H9 (cell line): ENCODE results near the gene TMEM165. TPM values are rescaled to one million over a fixed set of nuclear protein-coding genes. Genes with fewer than 3 reads are reported as not detected.
A peak's percentile ranks its signal among the peaks of the same experiment; 100 is the strongest.

ENCODE experiments used
- DNase-seq: peaks from one replicate; pipeline ENCODE4 v3.0.0-alpha.2; 2017
- H2AFZ ChIP-seq: one replicate; pipeline ENCODE4 v1.6.1; 2013; ENCODE audit warnings: mild to moderate bottlenecking, low read length, control low read depth, moderate library complexity
- H2AK5ac ChIP-seq: 2 replicates; pipeline ENCODE4 v1.6.1; 2013; ENCODE audit warnings: low read length, control low read depth, mixed read lengths; ENCODE audit not compliant: insufficient read length
- H2BK120ac ChIP-seq: one replicate; pipeline ENCODE4 v1.6.1; 2013; ENCODE audit warnings: low read depth, mild to moderate bottlenecking, low read length, control low read depth, inconsistent platforms; ENCODE audit not compliant: poor library complexity, severe bottlenecking
- H2BK12ac ChIP-seq: 2 replicates; pipeline ENCODE4 v1.6.1; 2013; ENCODE audit warnings: low read length, control low read depth, mixed read lengths, low read depth; ENCODE audit not compliant: insufficient read length
- H2BK15ac ChIP-seq: 2 replicates; pipeline ENCODE4 v1.6.1; 2013; ENCODE audit warnings: low read depth, low read length, control low read depth
- H2BK20ac ChIP-seq: one replicate; pipeline ENCODE4 v1.6.1; 2013; ENCODE audit warnings: low read depth, mild to moderate bottlenecking, low read length, control low read depth, inconsistent platforms; ENCODE audit not compliant: poor library complexity, severe bottlenecking
- H2BK5ac ChIP-seq: 2 replicates; pipeline ENCODE4 v1.6.1; 2013; ENCODE audit warnings: low read length, control low read depth, mixed read lengths; ENCODE audit not compliant: insufficient read length
- H3K14ac ChIP-seq: 2 replicates; pipeline ENCODE4 v1.6.1; 2013; ENCODE audit warnings: low read length, control low read depth; ENCODE audit not compliant: insufficient read depth
- H3K18ac ChIP-seq: 2 replicates; pipeline ENCODE4 v1.6.1; 2013; ENCODE audit warnings: low read depth, mild to moderate bottlenecking, mixed read lengths, low read length, control low read depth; ENCODE audit not compliant: insufficient read length
- H3K23ac ChIP-seq: 2 replicates; pipeline ENCODE4 v1.6.1; 2013; ENCODE audit warnings: low read length, control low read depth, mixed read lengths, low read depth; ENCODE audit not compliant: insufficient read length
- H3K23me2 ChIP-seq: 2 replicates; pipeline ENCODE4 v1.6.1; 2013; ENCODE audit warnings: low read depth, mild to moderate bottlenecking, mixed read lengths, low read length, control low read depth; ENCODE audit not compliant: insufficient read length, poor library complexity, severe bottlenecking
- H3K27ac ChIP-seq: 2 replicates; pipeline ENCODE4 v1.5.1; 2013; ENCODE audit warnings: low read length, control low read depth, mixed read lengths, low read depth; ENCODE audit not compliant: insufficient read length
- H3K27me3 ChIP-seq: 2 replicates; pipeline ENCODE4 v1.6.1; 2013; ENCODE audit warnings: low read length, control low read depth, inconsistent platforms; ENCODE audit not compliant: insufficient read depth
- H3K4ac ChIP-seq: 2 replicates; pipeline ENCODE4 v1.6.1; 2013; ENCODE audit warnings: low read depth, mild to moderate bottlenecking, control low read depth, inconsistent platforms, low read length, moderate library complexity
- H3K4me1 ChIP-seq: 2 replicates; pipeline ENCODE4 v1.6.1; 2013; ENCODE audit warnings: low read length, control low read depth, inconsistent platforms; ENCODE audit not compliant: insufficient read depth
- H3K4me2 ChIP-seq: 2 replicates; pipeline ENCODE4 v1.6.1; 2013; ENCODE audit warnings: low read length, control low read depth, mixed read lengths; ENCODE audit not compliant: insufficient read length, insufficient read depth
- H3K56ac ChIP-seq: 2 replicates; pipeline ENCODE4 v1.6.1; 2013; ENCODE audit warnings: low read depth, mild to moderate bottlenecking, mixed read lengths, low read length, control low read depth; ENCODE audit not compliant: insufficient read length
- H3K79me1 ChIP-seq: 2 replicates; pipeline ENCODE4 v1.6.1; 2013; ENCODE audit warnings: low read depth, mild to moderate bottlenecking, moderate library complexity, low read length, control low read depth, inconsistent platforms; ENCODE audit not compliant: insufficient read depth, poor library complexity, severe bottlenecking
- H3K79me2 ChIP-seq: 2 replicates; pipeline ENCODE4 v1.6.1; 2013; ENCODE audit warnings: low read length, control low read depth, inconsistent platforms; ENCODE audit not compliant: insufficient read depth
- H3K9ac ChIP-seq: 2 replicates; pipeline ENCODE4 v1.6.1; 2013; ENCODE audit warnings: low read length, control low read depth, mixed read lengths; ENCODE audit not compliant: insufficient read length; ENCODE audit errors: extremely low read depth
- H3K9me3 ChIP-seq: one replicate; pipeline ENCODE4 v1.6.1; 2013; ENCODE audit warnings: low read depth, low read length, inconsistent platforms; ENCODE audit not compliant: control insufficient read depth
- H3T11ph ChIP-seq: one replicate; pipeline ENCODE4 v1.6.1; 2013; ENCODE audit warnings: mild to moderate bottlenecking, low read length, control low read depth, inconsistent platforms
- H4K20me1 ChIP-seq: one replicate; pipeline ENCODE4 v1.6.1; 2013; ENCODE audit not compliant: control insufficient read depth, insufficient read length, insufficient read depth
- H4K5ac ChIP-seq: 2 replicates; pipeline ENCODE4 v1.6.1; 2013; ENCODE audit warnings: low read depth, mild to moderate bottlenecking, mixed read lengths, low read length, control low read depth; ENCODE audit not compliant: insufficient read length
- H4K8ac ChIP-seq: replicated peaks from 2 replicates; pipeline ENCODE4 v1.6.1; 2013; ENCODE audit warnings: low read length, control low read depth, mixed read lengths, low read depth; ENCODE audit not compliant: insufficient read length
- H4K91ac ChIP-seq: 2 replicates; pipeline ENCODE4 v1.6.1; 2013; ENCODE audit warnings: low read depth, mild to moderate bottlenecking, moderate library complexity, mixed read lengths, low read length, control low read depth; ENCODE audit not compliant: insufficient read length
- H3K27ac Mint-ChIP-seq, 3 experiments: 2 replicates in 2 of 3; 3 replicates in 1 of 3; pipeline ENCODE4 v1.8.0; 2020 to 2021; ENCODE audit warnings: mixed read lengths in 3 of 3, mild to moderate bottlenecking in 1 of 3, moderate library complexity in 1 of 3
- H3K27me3 Mint-ChIP-seq: 2 replicates; pipeline ENCODE4 v1.8.0; 2021; ENCODE audit warnings: low read depth, mild to moderate bottlenecking, moderate library complexity, mixed read lengths
- H3K36me3 Mint-ChIP-seq, 3 experiments: 2 replicates in 2 of 3; 3 replicates in 1 of 3; pipeline ENCODE4 v1.8.0; 2020 to 2021; ENCODE audit warnings: low read depth in 3 of 3, mixed read lengths in 3 of 3; ENCODE audit not compliant: insufficient read depth in 1 of 3
- H3K4me1 Mint-ChIP-seq, 2 experiments: 2 replicates each; pipeline ENCODE4 v1.8.0; 2020; ENCODE audit warnings: mixed read lengths in 2 of 2
- H3K4me3 Mint-ChIP-seq, 2 experiments: 2 replicates in 1 of 2; 3 replicates in 1 of 2; pipeline ENCODE4 v1.8.0; 2020 to 2021; ENCODE audit warnings: mild to moderate bottlenecking in 2 of 2, mixed read lengths in 2 of 2, moderate library complexity in 1 of 2
- H3K9me3 Mint-ChIP-seq, 2 experiments: 2 replicates in 1 of 2; 3 replicates in 1 of 2; pipeline ENCODE4 v1.8.0; 2020; ENCODE audit warnings: mild to moderate bottlenecking in 2 of 2, mixed read lengths in 2 of 2, moderate library complexity in 1 of 2
- CTCF ChIP-seq: fragments of 200-600 bp; sonication (generic); conservative IDR thresholded peaks from 3 replicates; pipeline ENCODE4 v1.8.0; 2021; ENCODE audit warnings: antibody characterized with exemption, mild to moderate bottlenecking
- WGBS: extraction: QIAGEN DNeasy Blood & Tissue Kit; methylation state at CpG from one replicate; pipeline ENCODE4 v1.1.7; 2013; ENCODE audit warnings: missing lambda C conversion rate, low lambda C conversion rate, mixed read lengths; ENCODE audit not compliant: insufficient read length; ENCODE audit errors: extremely low coverage; 5-methylcytosine and 5-hydroxymethylcytosine counted together
- total RNA-seq: library from RNA; stranded (reverse); gene quantifications from 2 replicates; pipeline ENCODE4 v1.2.1, GENCODE V29; 2021

The TMEM165 gene
- total RNA-seq, 1 experiment from 2014 or later, result 87.2 TPM

GRCh38 chr4:55398966-55399365 is 3.2 kb downstream of the TMEM165 start:
- no peak for DNase-seq

More at GRCh38 chr4:55398966-55399365, 3.2 kb downstream of the TMEM165 start:
- no peaks in the 10 kb centered on the region for H3K4me1 ChIP-seq
- H3K9ac ChIP-seq, result no peak overlapping the region
- no peaks in the 10 kb centered on the region for H3K9me3 ChIP-seq
- no peak overlapping the region for H2BK12ac ChIP-seq
- H3K27ac ChIP-seq, result no peak overlapping the region
- no peak for TF ChIP-seq CTCF
- H3K14ac ChIP-seq, result no peak overlapping the region
- no peaks in the 10 kb centered on the region for H3K27me3 ChIP-seq
- H4K20me1 ChIP-seq, result no peaks in the 10 kb centered on the region
- no peak overlapping the region for H3K18ac ChIP-seq
- no peak overlapping the region for H4K5ac ChIP-seq
- WGBS, result no CpG with 5 or more reads among the region's 3 CpGs
- Mint-ChIP-seq H3K27me3 (no peaks in the 10 kb centered on the region; the same call in 1 of the 2 replicates), H3K4me1 (peaks cover 31 to 32% of the 10 kb centered on the region in 2 experiments), H3K9me3 (no peaks in the 10 kb centered on the region; a peak in 1 of 5 replicates), H3K4me3 (peak overlapping the region; percentile 73 to 93; a peak in 4 of 5 replicates), H3K27ac (peak overlapping the region in 1 of 3 experiments; percentile 23; a peak in 1 of 7 replicates), H3K36me3 (peaks cover 34 to 47% (median 44%) of the 10 kb centered on the region in 3 experiments)
- H2BK120ac ChIP-seq, result no peak overlapping the region
- no peak overlapping the region for H3K56ac ChIP-seq
- H3T11ph ChIP-seq, result no peak overlapping the region
- H2BK5ac ChIP-seq, result no peak overlapping the region
- H3K4ac ChIP-seq, result no peak overlapping the region
- no peak overlapping the region for H4K8ac ChIP-seq
- no peak overlapping the region for H2BK20ac ChIP-seq
- H3K23me2 ChIP-seq, result peaks cover 10% of the 10 kb centered on the region
- no peak overlapping the region for H2BK15ac ChIP-seq
- peak overlapping the region; percentile 83 for H3K4me2 ChIP-seq
- no peaks in the 10 kb centered on the region for H3K79me1 ChIP-seq
- H2AK5ac ChIP-seq, result no peak overlapping the region
- H3K23ac ChIP-seq, result no peak overlapping the region
- H3K79me2 ChIP-seq, result peaks cover 35% of the 10 kb centered on the region
- no peak overlapping the region for H2AFZ ChIP-seq
- H4K91ac ChIP-seq, result no peak overlapping the region
